ENCODE results near the gene TBX20. TPM values are rescaled to one million over a fixed set of nuclear protein-coding genes. Genes with fewer than 3 reads are reported as not detected.
A peak's percentile ranks its signal among the peaks of the same experiment; 100 is the strongest.
"Not testable (repeated sequence)": the region's sequence is repeated elsewhere in the genome, so short reads cannot be mapped to it uniquely, and the experiment has no call there.

Gene TBX20
- total and polyA plus RNA-seq, 2 of the 8 experiments (the other 6 are each of a cell fraction or from before 2014, with no cell fraction given): 0.08 to 0.26 TPM

DNA sequence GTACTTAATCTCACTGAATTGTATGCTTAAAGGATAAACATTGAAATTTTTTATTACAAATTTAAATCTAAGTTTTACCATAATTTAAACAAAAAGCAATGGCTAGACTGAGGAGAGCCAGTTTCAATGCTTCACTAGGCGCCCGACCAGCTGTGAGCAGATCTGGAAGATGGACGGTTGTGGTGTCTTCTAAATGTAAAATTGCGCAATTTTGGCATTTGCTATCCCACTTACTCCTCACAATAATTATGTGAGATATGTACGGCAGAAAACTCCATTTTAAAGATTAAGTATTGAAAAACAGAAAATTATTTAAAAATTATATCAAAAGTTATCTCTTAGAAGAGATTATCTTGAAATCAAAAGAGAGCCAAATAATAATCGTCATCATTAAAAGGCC lies 73.2 kb downstream of the TBX20 start:
- H4K91ac ChIP-seq (replicated peaks; ENCODE audit: insufficient read length, low read length); H2AFZ ChIP-seq (ENCODE audit: low read length); H3K4me3 ChIP-seq (ENCODE audit: extremely low read depth in 1 of 4, insufficient read depth in 2 of 4, low read depth in 3 of 4, low read length in 4 of 4); H4K8ac ChIP-seq (ENCODE audit: extremely low read depth, insufficient read depth, low read length); H3K4me2 ChIP-seq (ENCODE audit: insufficient read depth in 1 of 2, low read depth in 2 of 2, low read length in 2 of 2); H3K27me3 ChIP-seq (replicated peaks in 1 of 4; ENCODE audit: control insufficient read depth in 3 of 4, extremely low read depth in 1 of 4, insufficient read depth in 3 of 4, low read length in 3 of 4); H2BK15ac ChIP-seq (ENCODE audit: low read length); H3K79me2 ChIP-seq (ENCODE audit: control insufficient read depth in 1 of 2, insufficient read depth in 2 of 2, low read length in 2 of 2); FAIRE-seq; H2BK120ac ChIP-seq (replicated peaks; ENCODE audit: low read depth, low read length); H3K23me2 ChIP-seq (ENCODE audit: low read depth, low read length); H3K23ac ChIP-seq (ENCODE audit: insufficient read length); H2BK12ac ChIP-seq (ENCODE audit: low read depth, low read length); H3K4me1 ChIP-seq (replicated peaks in 1 of 4; ENCODE audit: control insufficient read depth in 3 of 4, insufficient read depth in 4 of 4, low read length in 3 of 4); H3K27ac ChIP-seq (ENCODE audit: low read depth, low read length); H3K4ac ChIP-seq (replicated peaks; ENCODE audit: insufficient read length, low read depth, low read length); H3K56ac ChIP-seq (replicated peaks; ENCODE audit: insufficient read length, low read depth, low read length); H3K14ac ChIP-seq (ENCODE audit: insufficient read length); H2AK5ac ChIP-seq (ENCODE audit: low read depth, low read length); H2BK5ac ChIP-seq (ENCODE audit: low read depth, low read length); H3K79me1 ChIP-seq (ENCODE audit: low read depth, low read length); H2BK20ac ChIP-seq (ENCODE audit: low read length); H4K20me1 ChIP-seq (replicated peaks in 1 of 2; ENCODE audit: control insufficient read depth in 1 of 2, insufficient read depth in 2 of 2, low read length in 2 of 2); H3K18ac ChIP-seq (ENCODE audit: extremely low read depth, low read length); POLR2A ChIA-PET (ENCODE audit: partially characterized antibody); H4K5ac ChIP-seq (ENCODE audit: insufficient read length, low read depth, low read length); CTCF ChIA-PET (ENCODE audit: partially characterized antibody); H3K9ac ChIP-seq (replicated peaks in 1 of 4; ENCODE audit: extremely low read depth in 1 of 4, low read depth in 3 of 4, low read length in 3 of 4); DNase-seq (ENCODE audit: low read depth in 1 of 2, low spot score in 2 of 2); H3K9me3 ChIP-seq (ENCODE audit: insufficient read depth in 2 of 2, low read depth in 1 of 2, low read length in 1 of 2); H3K36me3 ChIP-seq (ENCODE audit: control insufficient read depth in 2 of 4, insufficient read depth in 4 of 4, low read length in 3 of 4): not testable (repeated sequence)
- TF ChIP-seq CEBPB (IDR thresholded peaks at IDR 0.05; ENCODE audit: low read depth, low read length): peak; percentile 32; the same call in 1 of the 2 replicates
- 96% methylated on average over 6 of the region's 6 CpGs; no CpG with 5 or more reads in 1 of the 2 experiments for WGBS, 2 experiments (ENCODE audit: extremely low coverage in 1 of 2, insufficient coverage in 1 of 2, insufficient read length in 1 of 2, insufficient replicate concordance in 2 of 2, low coverage in 1 of 2, low lambda C conversion rate in 2 of 2, missing lambda C conversion rate in 1 of 2)

DNA sequence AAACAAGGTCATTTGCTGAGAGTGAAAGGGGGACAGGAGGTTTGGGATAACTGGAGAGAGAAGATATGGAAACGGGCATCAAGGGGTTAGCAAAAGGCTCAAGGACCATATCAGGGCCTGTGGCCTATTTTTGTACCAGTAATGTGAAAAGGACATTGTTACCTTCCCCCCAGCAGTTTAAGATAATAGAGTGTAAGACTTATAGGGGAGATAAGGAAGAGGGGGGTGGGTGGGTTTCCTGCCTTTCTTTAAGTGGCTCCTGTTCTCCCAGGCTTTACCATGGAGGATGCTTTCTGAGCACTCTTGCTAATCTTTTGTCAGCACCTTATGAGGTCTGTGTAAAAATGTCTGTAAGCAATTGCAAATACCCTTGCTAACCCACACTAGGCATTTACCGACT lies 80.7 kb downstream of the TBX20 start:
- H3K4me2 ChIP-seq (ENCODE audit: insufficient read depth in 1 of 2, low read depth in 2 of 2, low read length in 2 of 2); H2BK5ac ChIP-seq (ENCODE audit: low read depth, low read length); H2BK120ac ChIP-seq (replicated peaks; ENCODE audit: low read depth, low read length); H4K20me1 ChIP-seq (replicated peaks in 1 of 2; ENCODE audit: control insufficient read depth in 1 of 2, insufficient read depth in 2 of 2, low read length in 2 of 2); H4K5ac ChIP-seq (ENCODE audit: insufficient read length, low read depth, low read length); H3K4me3 ChIP-seq (ENCODE audit: extremely low read depth in 1 of 4, insufficient read depth in 2 of 4, low read depth in 3 of 4, low read length in 4 of 4); H4K91ac ChIP-seq (replicated peaks; ENCODE audit: insufficient read length, low read length); FAIRE-seq; H3K14ac ChIP-seq (ENCODE audit: insufficient read length); H3K4ac ChIP-seq (replicated peaks; ENCODE audit: insufficient read length, low read depth, low read length); H2AFZ ChIP-seq (ENCODE audit: low read length); H3K79me2 ChIP-seq (ENCODE audit: control insufficient read depth in 1 of 2, insufficient read depth in 2 of 2, low read length in 2 of 2); H2BK15ac ChIP-seq (ENCODE audit: low read length); H3K56ac ChIP-seq (replicated peaks; ENCODE audit: insufficient read length, low read depth, low read length); DNase-seq (ENCODE audit: low read depth in 1 of 2, low spot score in 2 of 2); H3K18ac ChIP-seq (ENCODE audit: extremely low read depth, low read length); H3K27me3 ChIP-seq (replicated peaks in 1 of 4; ENCODE audit: control insufficient read depth in 3 of 4, extremely low read depth in 1 of 4, insufficient read depth in 3 of 4, low read length in 3 of 4); H3K9me3 ChIP-seq (ENCODE audit: insufficient read depth in 2 of 2, low read depth in 1 of 2, low read length in 1 of 2); H3K23me2 ChIP-seq (ENCODE audit: low read depth, low read length); H3K36me3 ChIP-seq (ENCODE audit: control insufficient read depth in 2 of 4, insufficient read depth in 4 of 4, low read length in 3 of 4); H2BK12ac ChIP-seq (ENCODE audit: low read depth, low read length); POLR2A ChIA-PET (ENCODE audit: partially characterized antibody); H3K27ac ChIP-seq (ENCODE audit: low read depth, low read length); H2BK20ac ChIP-seq (ENCODE audit: low read length); H3K9ac ChIP-seq (replicated peaks in 1 of 4; ENCODE audit: extremely low read depth in 1 of 4, low read depth in 3 of 4, low read length in 3 of 4); H2AK5ac ChIP-seq (ENCODE audit: low read depth, low read length); H3K79me1 ChIP-seq (ENCODE audit: low read depth, low read length); H3K4me1 ChIP-seq (replicated peaks in 1 of 4; ENCODE audit: control insufficient read depth in 3 of 4, insufficient read depth in 4 of 4, low read length in 3 of 4); H4K8ac ChIP-seq (ENCODE audit: extremely low read depth, insufficient read depth, low read length); CTCF ChIA-PET (ENCODE audit: partially characterized antibody); H3K23ac ChIP-seq (ENCODE audit: insufficient read length): not testable (repeated sequence)
- WGBS, 2 experiments (ENCODE audit: extremely low coverage in 1 of 2, insufficient coverage in 1 of 2, insufficient read length in 1 of 2, insufficient replicate concordance in 2 of 2, low coverage in 1 of 2, low lambda C conversion rate in 2 of 2, missing lambda C conversion rate in 1 of 2): 78% methylated on average over 2 of the region's 2 CpGs; no CpG with 5 or more reads in 1 of the 2 experiments

Measured in H1 (cell line).